H9 (cell line): ENCODE data around the gene MYL6B. TPM values are rescaled to one million over a fixed set of nuclear protein-coding genes. Genes with fewer than 3 reads are reported as not detected.

Experiments used
- DNase-seq: peaks from one replicate; pipeline ENCODE4 v3.0.0-alpha.2; 2017
- H2AFZ ChIP-seq: one replicate; pipeline ENCODE4 v1.6.1; 2013; ENCODE audit warnings: mild to moderate bottlenecking, low read length, control low read depth, moderate library complexity
- H2AK5ac ChIP-seq: 2 replicates; pipeline ENCODE4 v1.6.1; 2013; ENCODE audit warnings: low read length, control low read depth, mixed read lengths; ENCODE audit not compliant: insufficient read length
- H2BK120ac ChIP-seq: one replicate; pipeline ENCODE4 v1.6.1; 2013; ENCODE audit warnings: low read depth, mild to moderate bottlenecking, low read length, control low read depth, inconsistent platforms; ENCODE audit not compliant: poor library complexity, severe bottlenecking
- H2BK12ac ChIP-seq: 2 replicates; pipeline ENCODE4 v1.6.1; 2013; ENCODE audit warnings: low read length, control low read depth, mixed read lengths, low read depth; ENCODE audit not compliant: insufficient read length
- H2BK15ac ChIP-seq: 2 replicates; pipeline ENCODE4 v1.6.1; 2013; ENCODE audit warnings: low read depth, low read length, control low read depth
- H2BK20ac ChIP-seq: one replicate; pipeline ENCODE4 v1.6.1; 2013; ENCODE audit warnings: low read depth, mild to moderate bottlenecking, low read length, control low read depth, inconsistent platforms; ENCODE audit not compliant: poor library complexity, severe bottlenecking
- H2BK5ac ChIP-seq: 2 replicates; pipeline ENCODE4 v1.6.1; 2013; ENCODE audit warnings: low read length, control low read depth, mixed read lengths; ENCODE audit not compliant: insufficient read length
- H3K14ac ChIP-seq: 2 replicates; pipeline ENCODE4 v1.6.1; 2013; ENCODE audit warnings: low read length, control low read depth; ENCODE audit not compliant: insufficient read depth
- H3K18ac ChIP-seq: 2 replicates; pipeline ENCODE4 v1.6.1; 2013; ENCODE audit warnings: low read depth, mild to moderate bottlenecking, mixed read lengths, low read length, control low read depth; ENCODE audit not compliant: insufficient read length
- H3K23ac ChIP-seq: 2 replicates; pipeline ENCODE4 v1.6.1; 2013; ENCODE audit warnings: low read length, control low read depth, mixed read lengths, low read depth; ENCODE audit not compliant: insufficient read length
- H3K23me2 ChIP-seq: 2 replicates; pipeline ENCODE4 v1.6.1; 2013; ENCODE audit warnings: low read depth, mild to moderate bottlenecking, mixed read lengths, low read length, control low read depth; ENCODE audit not compliant: insufficient read length, poor library complexity, severe bottlenecking
- H3K27ac ChIP-seq: 2 replicates; pipeline ENCODE4 v1.5.1; 2013; ENCODE audit warnings: low read length, control low read depth, mixed read lengths, low read depth; ENCODE audit not compliant: insufficient read length
- H3K27me3 ChIP-seq: 2 replicates; pipeline ENCODE4 v1.6.1; 2013; ENCODE audit warnings: low read length, control low read depth, inconsistent platforms; ENCODE audit not compliant: insufficient read depth
- H3K4ac ChIP-seq: 2 replicates; pipeline ENCODE4 v1.6.1; 2013; ENCODE audit warnings: low read depth, mild to moderate bottlenecking, control low read depth, inconsistent platforms, low read length, moderate library complexity
- H3K4me1 ChIP-seq: 2 replicates; pipeline ENCODE4 v1.6.1; 2013; ENCODE audit warnings: low read length, control low read depth, inconsistent platforms; ENCODE audit not compliant: insufficient read depth
- H3K4me2 ChIP-seq: 2 replicates; pipeline ENCODE4 v1.6.1; 2013; ENCODE audit warnings: low read length, control low read depth, mixed read lengths; ENCODE audit not compliant: insufficient read length, insufficient read depth
- H3K56ac ChIP-seq: 2 replicates; pipeline ENCODE4 v1.6.1; 2013; ENCODE audit warnings: low read depth, mild to moderate bottlenecking, mixed read lengths, low read length, control low read depth; ENCODE audit not compliant: insufficient read length
- H3K79me1 ChIP-seq: 2 replicates; pipeline ENCODE4 v1.6.1; 2013; ENCODE audit warnings: low read depth, mild to moderate bottlenecking, moderate library complexity, low read length, control low read depth, inconsistent platforms; ENCODE audit not compliant: insufficient read depth, poor library complexity, severe bottlenecking
- H3K79me2 ChIP-seq: 2 replicates; pipeline ENCODE4 v1.6.1; 2013; ENCODE audit warnings: low read length, control low read depth, inconsistent platforms; ENCODE audit not compliant: insufficient read depth
- H3K9ac ChIP-seq: 2 replicates; pipeline ENCODE4 v1.6.1; 2013; ENCODE audit warnings: low read length, control low read depth, mixed read lengths; ENCODE audit not compliant: insufficient read length; ENCODE audit errors: extremely low read depth
- H3K9me3 ChIP-seq: one replicate; pipeline ENCODE4 v1.6.1; 2013; ENCODE audit warnings: low read depth, low read length, inconsistent platforms; ENCODE audit not compliant: control insufficient read depth
- H3T11ph ChIP-seq: one replicate; pipeline ENCODE4 v1.6.1; 2013; ENCODE audit warnings: mild to moderate bottlenecking, low read length, control low read depth, inconsistent platforms
- H4K20me1 ChIP-seq: one replicate; pipeline ENCODE4 v1.6.1; 2013; ENCODE audit not compliant: control insufficient read depth, insufficient read length, insufficient read depth
- H4K5ac ChIP-seq: 2 replicates; pipeline ENCODE4 v1.6.1; 2013; ENCODE audit warnings: low read depth, mild to moderate bottlenecking, mixed read lengths, low read length, control low read depth; ENCODE audit not compliant: insufficient read length
- H4K8ac ChIP-seq: replicated peaks from 2 replicates; pipeline ENCODE4 v1.6.1; 2013; ENCODE audit warnings: low read length, control low read depth, mixed read lengths, low read depth; ENCODE audit not compliant: insufficient read length
- H4K91ac ChIP-seq: 2 replicates; pipeline ENCODE4 v1.6.1; 2013; ENCODE audit warnings: low read depth, mild to moderate bottlenecking, moderate library complexity, mixed read lengths, low read length, control low read depth; ENCODE audit not compliant: insufficient read length
- H3K27ac Mint-ChIP-seq, 3 experiments: 2 replicates in 2 of 3; 3 replicates in 1 of 3; pipeline ENCODE4 v1.8.0; 2020 to 2021; ENCODE audit warnings: mixed read lengths in 3 of 3, mild to moderate bottlenecking in 1 of 3, moderate library complexity in 1 of 3
- H3K27me3 Mint-ChIP-seq: 2 replicates; pipeline ENCODE4 v1.8.0; 2021; ENCODE audit warnings: low read depth, mild to moderate bottlenecking, moderate library complexity, mixed read lengths
- H3K36me3 Mint-ChIP-seq, 3 experiments: 2 replicates in 2 of 3; 3 replicates in 1 of 3; pipeline ENCODE4 v1.8.0; 2020 to 2021; ENCODE audit warnings: low read depth in 3 of 3, mixed read lengths in 3 of 3; ENCODE audit not compliant: insufficient read depth in 1 of 3
- H3K4me1 Mint-ChIP-seq, 2 experiments: 2 replicates each; pipeline ENCODE4 v1.8.0; 2020; ENCODE audit warnings: mixed read lengths in 2 of 2
- H3K4me3 Mint-ChIP-seq, 2 experiments: 2 replicates in 1 of 2; 3 replicates in 1 of 2; pipeline ENCODE4 v1.8.0; 2020 to 2021; ENCODE audit warnings: mild to moderate bottlenecking in 2 of 2, mixed read lengths in 2 of 2, moderate library complexity in 1 of 2
- H3K9me3 Mint-ChIP-seq, 2 experiments: 2 replicates in 1 of 2; 3 replicates in 1 of 2; pipeline ENCODE4 v1.8.0; 2020; ENCODE audit warnings: mild to moderate bottlenecking in 2 of 2, mixed read lengths in 2 of 2, moderate library complexity in 1 of 2
- CTCF ChIP-seq: fragments of 200-600 bp; sonication (generic); conservative IDR thresholded peaks from 3 replicates; pipeline ENCODE4 v1.8.0; 2021; ENCODE audit warnings: antibody characterized with exemption, mild to moderate bottlenecking
- WGBS: extraction: QIAGEN DNeasy Blood & Tissue Kit; methylation state at CpG from one replicate; pipeline ENCODE4 v1.1.7; 2013; ENCODE audit warnings: missing lambda C conversion rate, low lambda C conversion rate, mixed read lengths; ENCODE audit not compliant: insufficient read length; ENCODE audit errors: extremely low coverage; 5-methylcytosine and 5-hydroxymethylcytosine counted together
- total RNA-seq: library from RNA; stranded (reverse); gene quantifications from 2 replicates; pipeline ENCODE4 v1.2.1, GENCODE V29; 2021

Gene MYL6B
- total RNA-seq, 1 experiment from 2014 or later, result 165 TPM

GRCh38 chr12:56188778-56189098 lies 36.4 kb downstream of the MYL6B start:
- peaks cover 12% of the 10 kb centered on the region for H3K23me2 ChIP-seq
- 0 out of 2 replicates have a peak overlapping the region, but pooled peaks have one; percentile 6 for H3K14ac ChIP-seq
- H2AK5ac ChIP-seq, result no peak overlapping the region
- no peak overlapping the region for H2BK15ac ChIP-seq
- no peaks in the 10 kb centered on the region for H3K27me3 ChIP-seq
- no peak overlapping the region for H2BK20ac ChIP-seq
- peaks cover 8% of the 10 kb centered on the region; the same call in 1 of the 2 replicates for H3K79me2 ChIP-seq
- H4K8ac ChIP-seq, result no peak overlapping the region
- no peak overlapping the region for H2BK120ac ChIP-seq
- H3K4me2 ChIP-seq, result peak overlapping the region; percentile 79
- Mint-ChIP-seq H3K9me3 (0 out of 5 replicates have a peak, but pooled peaks cover 0 to 3% of the 10 kb centered on the region in 2 experiments), H3K4me3 (peak overlapping the region; percentile 91 to 98), H3K27me3 (peaks cover 3% of the 10 kb centered on the region; the same call in 1 of the 2 replicates), H3K27ac (peak overlapping the region; percentile 82 to 97 (median 94); a peak in 6 of 7 replicates), H3K4me1 (peaks cover 24 to 27% of the 10 kb centered on the region in 2 experiments), H3K36me3 (peaks cover 35 to 52% (median 44%) of the 10 kb centered on the region in 3 experiments; a peak in 6 of 7 replicates)
- no peak overlapping the region for H2BK5ac ChIP-seq
- no CpG with 5 or more reads among the region's 17 CpGs for WGBS
- H3K27ac ChIP-seq, result no peak overlapping the region
- H3K9ac ChIP-seq, result peak overlapping the region; percentile 56
- H3K4ac ChIP-seq, result no peak overlapping the region
- H3K18ac ChIP-seq, result no peak overlapping the region
- no peak overlapping the region for H4K5ac ChIP-seq
- H3K4me1 ChIP-seq, result peaks cover 8% of the 10 kb centered on the region
- no peak overlapping the region for H3K23ac ChIP-seq
- H2AFZ ChIP-seq, result no peak overlapping the region
- H3T11ph ChIP-seq, result no peak overlapping the region
- H3K9me3 ChIP-seq, result no peaks in the 10 kb centered on the region
- H2BK12ac ChIP-seq, result no peak overlapping the region
- H4K91ac ChIP-seq, result no peak overlapping the region
- H3K56ac ChIP-seq, result no peak overlapping the region
- peak; percentile 43 for DNase-seq
- H3K79me1 ChIP-seq, result peaks cover 6% of the 10 kb centered on the region
- no peak for TF ChIP-seq CTCF
- no peaks in the 10 kb centered on the region for H4K20me1 ChIP-seq
